Measurements from ENCODE around the gene GOLGA6L7.
A peak's percentile ranks its signal among the peaks of the same experiment; 100 is the strongest.

Gene GOLGA6L7

DNA sequence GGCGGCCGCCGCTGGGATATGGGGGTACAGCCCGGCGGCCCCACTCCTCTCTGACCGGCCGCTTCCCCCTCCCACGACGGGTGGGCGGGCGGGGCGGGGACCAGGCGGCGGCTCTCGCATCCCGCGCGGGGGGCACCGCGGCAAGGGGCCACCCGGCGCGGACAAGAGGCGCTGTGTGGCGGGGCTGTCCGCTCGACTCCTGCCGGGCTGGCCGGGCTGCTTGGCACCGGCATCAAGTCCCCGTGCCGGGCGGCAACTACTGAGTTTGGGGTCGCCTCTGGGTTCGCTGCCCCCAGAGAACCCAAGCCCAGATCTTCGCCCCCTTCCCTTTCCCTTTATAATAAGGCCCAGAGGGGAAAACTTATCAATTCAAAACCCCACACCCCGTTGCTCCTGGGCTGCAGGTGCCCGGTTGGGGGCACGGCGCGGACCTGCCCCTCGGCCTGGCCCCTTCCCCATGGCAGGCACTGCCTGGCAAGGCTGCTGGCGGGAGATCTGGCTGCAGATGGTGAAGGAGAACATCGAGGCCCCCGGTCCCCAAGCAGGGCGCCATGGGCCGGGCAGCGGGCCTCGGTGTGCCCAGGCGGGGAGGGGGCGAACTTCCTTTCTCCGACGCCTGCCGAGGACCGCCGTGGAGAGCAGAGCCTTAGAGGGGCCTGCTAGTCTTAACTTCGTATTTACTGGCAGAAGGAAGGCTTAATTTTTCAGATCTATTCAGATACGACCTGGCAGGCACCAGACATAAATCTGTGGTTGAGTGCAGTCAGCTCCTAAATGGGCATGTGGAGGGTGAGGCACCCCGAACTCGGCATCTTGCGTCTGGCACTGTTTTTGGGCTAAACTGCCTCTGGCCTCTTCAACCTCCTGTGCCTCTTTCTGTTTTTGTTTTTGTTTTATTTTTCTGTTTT is 38.2 kb upstream of the GOLGA6L7 start:
- Histone ChIP-seq H3K4me1 (ENCODE audit: insufficient read depth, poor library complexity, severe bottlenecking) (no peaks in the 10 kb centered on the region), H3K4me3 (ENCODE audit: severe bottlenecking) (peak overlapping the region; percentile 93), H3K27ac (ENCODE audit: poor library complexity, severe bottlenecking) (peak overlapping the region; percentile 3), H3K27me3 (ENCODE audit: insufficient read depth, poor library complexity, severe bottlenecking) (no peaks in the 10 kb centered on the region), H3K36me3 (ENCODE audit: low read depth) (no peaks in the 10 kb centered on the region), H3K9me3 (ENCODE audit: severe bottlenecking) (no peaks in the 10 kb centered on the region)
- TF ChIP-seq, protein P1, sequence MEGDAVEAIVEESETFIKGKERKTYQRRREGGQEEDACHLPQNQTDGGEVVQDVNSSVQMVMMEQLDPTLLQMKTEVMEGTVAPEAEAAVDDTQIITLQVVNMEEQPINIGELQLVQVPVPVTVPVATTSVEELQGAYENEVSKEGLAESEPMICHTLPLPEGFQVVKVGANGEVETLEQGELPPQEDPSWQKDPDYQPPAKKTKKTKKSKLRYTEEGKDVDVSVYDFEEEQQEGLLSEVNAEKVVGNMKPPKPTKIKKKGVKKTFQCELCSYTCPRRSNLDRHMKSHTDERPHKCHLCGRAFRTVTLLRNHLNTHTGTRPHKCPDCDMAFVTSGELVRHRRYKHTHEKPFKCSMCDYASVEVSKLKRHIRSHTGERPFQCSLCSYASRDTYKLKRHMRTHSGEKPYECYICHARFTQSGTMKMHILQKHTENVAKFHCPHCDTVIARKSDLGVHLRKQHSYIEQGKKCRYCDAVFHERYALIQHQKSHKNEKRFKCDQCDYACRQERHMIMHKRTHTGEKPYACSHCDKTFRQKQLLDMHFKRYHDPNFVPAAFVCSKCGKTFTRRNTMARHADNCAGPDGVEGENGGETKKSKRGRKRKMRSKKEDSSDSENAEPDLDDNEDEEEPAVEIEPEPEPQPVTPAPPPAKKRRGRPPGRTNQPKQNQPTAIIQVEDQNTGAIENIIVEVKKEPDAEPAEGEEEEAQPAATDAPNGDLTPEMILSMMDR (IDR thresholded peaks at IDR 0.05; ENCODE audit: poor library complexity, severe bottlenecking): no peak
- peak; percentile 8 for ATAC-seq (ENCODE audit: low read depth)
- no peak for DNase-seq (ENCODE audit: low spot score)

DNA sequence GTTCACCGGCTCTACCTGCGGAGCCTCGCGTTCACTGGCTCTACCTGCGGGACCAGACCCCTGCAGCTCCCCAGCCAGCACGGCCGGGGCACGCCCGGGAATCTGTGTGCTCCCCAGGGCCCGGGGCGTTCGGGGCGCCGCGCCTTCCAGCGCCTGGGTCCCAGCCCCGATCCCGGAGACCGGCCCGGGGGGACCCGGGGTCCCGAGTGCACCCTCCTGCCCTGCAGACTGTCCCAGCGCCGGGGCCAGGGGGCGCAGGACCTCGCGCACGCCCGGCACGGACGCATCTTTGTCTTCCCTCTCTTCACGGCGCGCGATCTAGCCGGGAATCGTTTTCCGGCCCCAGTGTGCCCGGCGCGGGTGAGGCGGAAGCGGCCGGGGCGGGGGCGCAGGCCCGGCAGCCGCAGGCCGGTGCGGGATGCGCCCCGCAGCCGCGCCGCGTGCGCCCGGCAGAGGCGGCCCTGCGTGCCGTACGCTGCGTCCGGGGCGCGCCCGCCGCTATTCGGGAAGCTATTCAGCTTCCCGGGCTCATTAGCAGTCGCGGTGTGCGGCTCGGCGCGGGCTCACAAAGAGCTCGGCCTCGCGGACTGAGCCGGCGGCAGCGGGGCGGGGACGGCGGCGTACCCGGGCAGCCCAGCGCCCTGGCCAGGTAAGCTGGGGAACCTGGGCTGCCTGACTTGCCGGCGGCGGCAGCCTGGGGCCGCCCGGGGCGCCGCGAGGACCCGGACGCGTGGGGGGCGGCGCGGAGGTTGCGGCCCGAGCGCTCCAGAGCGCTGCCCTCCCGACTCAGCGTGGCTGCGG is 37.4 kb upstream of the GOLGA6L7 start, which contains the start of gene APBA2:
Gene APBA2 (plus strand): TSS at position 345 of the 801 bp plus-strand sequence. CDS start 167,911 bp downstream, outside the sequence.
- Histone ChIP-seq H3K27me3 (ENCODE audit: insufficient read depth, poor library complexity, severe bottlenecking) (no peaks in the 10 kb centered on the region), H3K4me1 (ENCODE audit: insufficient read depth, poor library complexity, severe bottlenecking) (no peaks in the 10 kb centered on the region), H3K27ac (ENCODE audit: poor library complexity, severe bottlenecking) (peak within 1 kb of the TSS; percentile 3), H3K9me3 (ENCODE audit: severe bottlenecking) (no peaks in the 10 kb centered on the region), H3K4me3 (ENCODE audit: severe bottlenecking) (peak within 1 kb of the TSS; percentile 93), H3K36me3 (ENCODE audit: low read depth) (no peaks in the 10 kb centered on the region)
- no peak for DNase-seq (ENCODE audit: low spot score)
- ATAC-seq (ENCODE audit: low read depth): peak; percentile 47
- TF ChIP-seq, protein P1 (IDR thresholded peaks at IDR 0.05; ENCODE audit: poor library complexity, severe bottlenecking): peak; percentile 41

DNA sequence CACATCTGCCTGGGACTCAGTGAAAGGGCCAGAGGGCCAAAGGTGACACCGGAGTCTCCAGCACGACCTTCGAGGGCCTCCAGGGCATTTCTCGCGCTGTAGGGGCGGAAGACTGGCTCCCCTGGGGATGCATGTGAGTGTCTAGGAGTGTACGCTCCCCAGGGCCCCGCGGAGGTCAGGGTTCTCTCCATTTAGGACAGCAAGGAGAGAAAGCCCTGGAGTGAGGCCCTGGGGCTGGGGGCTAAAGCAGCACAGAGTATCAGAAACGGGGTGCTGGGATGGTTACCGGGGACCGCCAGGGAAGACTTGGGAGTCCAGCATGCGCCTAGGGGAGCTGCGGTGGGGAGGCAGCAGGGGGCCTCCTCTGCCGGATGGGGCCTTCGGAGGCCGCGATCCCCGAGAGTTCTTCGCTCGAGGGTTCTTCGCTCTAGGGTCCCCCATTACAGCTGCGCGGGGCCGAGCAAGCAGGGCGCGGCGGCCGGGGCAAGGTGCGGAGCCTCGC is 36.7 kb upstream of the GOLGA6L7 start:
- H3K27ac ChIP-seq (ENCODE audit: poor library complexity, severe bottlenecking): no peak overlapping the region
- H3K36me3 ChIP-seq (ENCODE audit: low read depth): no peaks in the 10 kb centered on the region
- DNase-seq (ENCODE audit: low spot score) (no peak), ATAC-seq (ENCODE audit: low read depth) (no peak)
- H3K4me1 ChIP-seq (ENCODE audit: insufficient read depth, poor library complexity, severe bottlenecking): no peaks in the 10 kb centered on the region
- TF ChIP-seq, protein P1 (IDR thresholded peaks at IDR 0.05; ENCODE audit: poor library complexity, severe bottlenecking): no peak
- peak overlapping the region; percentile 93 for H3K4me3 ChIP-seq (ENCODE audit: severe bottlenecking)
- H3K27me3 ChIP-seq (ENCODE audit: insufficient read depth, poor library complexity, severe bottlenecking): no peaks in the 10 kb centered on the region
- no peaks in the 10 kb centered on the region for H3K9me3 ChIP-seq (ENCODE audit: severe bottlenecking)

DNA sequence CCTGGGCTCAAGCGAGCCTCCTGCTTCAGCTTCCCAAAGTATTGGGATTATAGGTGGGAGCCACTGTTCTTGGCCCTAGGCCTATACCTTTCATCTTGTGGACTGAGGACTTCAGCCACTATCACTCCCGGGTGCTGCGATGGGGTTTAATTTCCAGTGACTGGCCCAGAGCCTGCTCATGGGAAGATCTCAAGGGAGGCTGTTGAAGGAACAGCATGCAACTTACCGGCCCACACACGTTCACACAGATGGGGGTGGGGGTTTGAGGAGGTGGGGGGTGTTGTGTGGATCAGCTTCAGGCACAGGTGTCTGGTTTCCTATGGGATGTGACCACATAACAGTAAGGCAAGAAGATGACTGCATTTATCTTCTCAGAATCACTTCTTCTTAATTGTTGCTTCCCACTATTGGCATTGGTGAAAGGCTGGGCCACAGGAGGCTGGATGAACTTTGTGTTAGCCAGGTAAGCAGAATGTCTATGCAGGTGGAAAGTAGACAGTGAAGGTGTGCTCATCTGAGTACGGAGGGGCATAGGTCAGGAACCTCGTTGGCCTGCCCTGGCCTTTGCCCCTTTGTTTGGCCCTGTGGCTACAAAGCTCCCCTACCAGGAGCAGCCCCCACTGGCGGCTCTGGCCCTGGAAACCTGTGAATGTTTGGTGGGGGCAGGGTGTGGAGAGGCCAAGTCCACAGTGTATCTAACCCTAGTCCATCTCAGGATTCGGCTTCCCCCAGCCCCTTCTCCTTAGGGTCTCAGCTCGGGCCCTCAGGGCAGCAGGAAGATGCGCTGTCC is 35.9 kb upstream of the GOLGA6L7 start:
- Histone ChIP-seq H3K27ac (ENCODE audit: poor library complexity, severe bottlenecking) (no peak overlapping the region), H3K9me3 (ENCODE audit: severe bottlenecking) (no peaks in the 10 kb centered on the region), H3K4me1 (ENCODE audit: insufficient read depth, poor library complexity, severe bottlenecking) (no peaks in the 10 kb centered on the region), H3K36me3 (ENCODE audit: low read depth) (no peaks in the 10 kb centered on the region), H3K4me3 (ENCODE audit: severe bottlenecking) (no peak overlapping the region), H3K27me3 (ENCODE audit: insufficient read depth, poor library complexity, severe bottlenecking) (no peaks in the 10 kb centered on the region)
- TF ChIP-seq, protein P1 (IDR thresholded peaks at IDR 0.05; ENCODE audit: poor library complexity, severe bottlenecking): no peak
- DNase-seq (ENCODE audit: low spot score) (no peak), ATAC-seq (ENCODE audit: low read depth) (no peak)

Measured in RWPE2 (cell line).